ENCODE data around the gene CYP24A1. TPM values are rescaled to one million over a fixed set of nuclear protein-coding genes. Genes with fewer than 3 reads are reported as not detected.

Gene CYP24A1
- total RNA-seq (0.72 TPM), polyA plus RNA-seq (under 1 TPM in 3 of 4 donors, not detected in 1; 0.49 to 0.80 (median 0.60) TPM)

- Mint-ChIP-seq H3K4me1 (peaks cover 0 to 24% (median 6%) of the 10 kb centered on the region in 4 donors), H3K4me3 (peak within 1 kb of the TSS; percentile 22 to 78 (median 63)), H3K36me3 (no peaks in the 10 kb centered on the region), H3K27me3 (peaks cover 78% of the 10 kb centered on the region), H3K27ac (no peak within 1 kb of the TSS), H3K9me3 (peaks cover 0 to 5% (median 0%) of the 10 kb centered on the region in 7 donors)
- peaks cover 38% of the 10 kb centered on the region for H3K27me3 ChIP-seq (ENCODE audit: control insufficient read depth, insufficient read depth, low read length)
- no peaks in the 10 kb centered on the region for H3K36me3 ChIP-seq (ENCODE audit: control insufficient read depth, insufficient read depth, low read length)
- no peak for ATAC-seq (ENCODE audit: low read depth in 2 of 2)
- H3K4me1 ChIP-seq (ENCODE audit: control insufficient read depth, insufficient read depth, low read length, poor library complexity, severe bottlenecking), result peaks cover 11% of the 10 kb centered on the region
- no peak within 1 kb of the TSS for H3K4me3 ChIP-seq (ENCODE audit: low read depth, low read length)
- H3K27ac ChIP-seq (ENCODE audit: insufficient read depth, low read length, poor library complexity, severe bottlenecking), result no peak within 1 kb of the TSS
- DNase-seq, result no peak
- H3K9me3 ChIP-seq (ENCODE audit: control insufficient read depth in 2 of 2, low read length in 2 of 2), result no peaks in the 10 kb centered on the region
These were observed at the start of gene CYP24A1 for GRCh38 chr20:54173653-54174456. TSS of gene CYP24A1 (minus strand) at chr20:54173986. CDS start at chr20:54173579, 407 bp downstream.

DNA sequence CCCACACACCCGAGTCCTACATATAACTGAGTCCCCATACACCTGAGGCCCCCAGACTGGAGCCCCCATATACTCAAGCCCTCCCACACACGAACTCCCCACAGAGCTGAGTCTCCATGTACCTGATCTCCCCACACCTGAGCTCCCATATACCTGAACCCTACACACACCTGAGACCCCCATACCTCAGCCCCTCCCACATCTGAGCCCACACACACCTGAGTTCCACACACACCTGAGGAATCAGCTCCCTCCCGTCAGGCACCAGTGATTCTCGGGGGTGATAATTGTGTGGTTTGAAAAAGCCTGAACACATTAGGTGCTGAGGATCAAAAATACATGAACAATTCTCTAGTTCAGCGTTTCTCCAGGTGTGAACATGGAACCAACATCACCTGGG is 49.5 kb upstream of the CYP24A1 start:
- no peak for ATAC-seq (ENCODE audit: low read depth in 2 of 2)
- no peak for DNase-seq
- peaks cover 0 to 3% (median 1%) of the 10 kb centered on the region in 7 donors for H3K9me3 Mint-ChIP-seq
- H3K27me3 Mint-ChIP-seq, result no peaks in the 10 kb centered on the region
- no peak overlapping the region for H3K4me3 Mint-ChIP-seq
- no peak overlapping the region for H3K27ac ChIP-seq (ENCODE audit: insufficient read depth, low read length, poor library complexity, severe bottlenecking)
- H3K4me1 Mint-ChIP-seq, result peaks cover 4 to 22% (median 12%) of the 10 kb centered on the region in 4 donors
- H3K36me3 Mint-ChIP-seq, result no peaks in the 10 kb centered on the region
- peaks cover 4% of the 10 kb centered on the region for H3K36me3 ChIP-seq (ENCODE audit: control insufficient read depth, insufficient read depth, low read length)
- no peaks in the 10 kb centered on the region for H3K9me3 ChIP-seq (ENCODE audit: control insufficient read depth in 2 of 2, low read length in 2 of 2)
- H3K27ac Mint-ChIP-seq, result peak overlapping the region in 2 of 3 donors; percentile 70 to 86
- H3K4me3 ChIP-seq (ENCODE audit: low read depth, low read length), result no peak overlapping the region
- H3K27me3 ChIP-seq (ENCODE audit: control insufficient read depth, insufficient read depth, low read length), result no peaks in the 10 kb centered on the region
- H3K4me1 ChIP-seq (ENCODE audit: control insufficient read depth, insufficient read depth, low read length, poor library complexity, severe bottlenecking), result peaks cover 13% of the 10 kb centered on the region

- H3K36me3 ChIP-seq (ENCODE audit: control insufficient read depth, insufficient read depth, low read length), result peaks cover 10% of the 10 kb centered on the region
- H3K4me3 ChIP-seq (ENCODE audit: low read depth, low read length), result peak overlapping the region; percentile 28
These were observed 48.5 kb upstream of the CYP24A1 start for GRCh38 chr20:54221996-54222890.

GRCh38 chr20:54221353-54221752 is 47.6 kb upstream of the CYP24A1 start:
- peak overlapping the region; percentile 77 to 96 (median 95) for H3K27ac Mint-ChIP-seq
- peaks cover 13% of the 10 kb centered on the region for H3K4me1 ChIP-seq (ENCODE audit: control insufficient read depth, insufficient read depth, low read length, poor library complexity, severe bottlenecking)
- DNase-seq, result peak in 2 of 3 donors; percentile 47 to 74
- H3K36me3 ChIP-seq (ENCODE audit: control insufficient read depth, insufficient read depth, low read length), result peaks cover 16% of the 10 kb centered on the region
- no peaks in the 10 kb centered on the region for H3K9me3 ChIP-seq (ENCODE audit: control insufficient read depth in 2 of 2, low read length in 2 of 2)
- peaks cover 10% of the 10 kb centered on the region for H3K36me3 Mint-ChIP-seq
- H3K4me3 Mint-ChIP-seq, result peak overlapping the region in 2 of 4 donors; percentile 71 to 73
- peak; percentile 91 to 95 for ATAC-seq (ENCODE audit: low read depth in 2 of 2)
- peak overlapping the region; percentile 57 for H3K27ac ChIP-seq (ENCODE audit: insufficient read depth, low read length, poor library complexity, severe bottlenecking)
- H3K4me1 Mint-ChIP-seq, result peaks cover 4 to 25% (median 15%) of the 10 kb centered on the region in 4 donors
- H3K27me3 Mint-ChIP-seq, result no peaks in the 10 kb centered on the region
- peak overlapping the region; percentile 28 for H3K4me3 ChIP-seq (ENCODE audit: low read depth, low read length)
- H3K9me3 Mint-ChIP-seq, result peaks cover 0 to 1% (median 0%) of the 10 kb centered on the region in 7 donors
- H3K27me3 ChIP-seq (ENCODE audit: control insufficient read depth, insufficient read depth, low read length), result no peaks in the 10 kb centered on the region

More at GRCh38 chr20:54221996-54222890, 48.5 kb upstream of the CYP24A1 start:
- peaks cover 4 to 22% (median 14%) of the 10 kb centered on the region in 4 donors for H3K4me1 Mint-ChIP-seq
- Histone ChIP-seq H3K9me3 (ENCODE audit: control insufficient read depth in 2 of 2, low read length in 2 of 2) (no peaks in the 10 kb centered on the region), H3K27me3 (ENCODE audit: control insufficient read depth, insufficient read depth, low read length) (no peaks in the 10 kb centered on the region), H3K27ac (ENCODE audit: insufficient read depth, low read length, poor library complexity, severe bottlenecking) (peak overlapping the region; percentile 57), H3K4me1 (ENCODE audit: control insufficient read depth, insufficient read depth, low read length, poor library complexity, severe bottlenecking) (peaks cover 13% of the 10 kb centered on the region)
- no peaks in the 10 kb centered on the region for H3K27me3 Mint-ChIP-seq
- peaks cover 0 to 3% (median 0%) of the 10 kb centered on the region in 7 donors for H3K9me3 Mint-ChIP-seq
- ATAC-seq (ENCODE audit: low read depth in 2 of 2) (no peak), DNase-seq (no peak)
- H3K27ac Mint-ChIP-seq, result peak overlapping the region; percentile 80 to 96 (median 95)
- peak overlapping the region in 2 of 4 donors; percentile 71 to 73 for H3K4me3 Mint-ChIP-seq
- peaks cover 5% of the 10 kb centered on the region for H3K36me3 Mint-ChIP-seq

DNA sequence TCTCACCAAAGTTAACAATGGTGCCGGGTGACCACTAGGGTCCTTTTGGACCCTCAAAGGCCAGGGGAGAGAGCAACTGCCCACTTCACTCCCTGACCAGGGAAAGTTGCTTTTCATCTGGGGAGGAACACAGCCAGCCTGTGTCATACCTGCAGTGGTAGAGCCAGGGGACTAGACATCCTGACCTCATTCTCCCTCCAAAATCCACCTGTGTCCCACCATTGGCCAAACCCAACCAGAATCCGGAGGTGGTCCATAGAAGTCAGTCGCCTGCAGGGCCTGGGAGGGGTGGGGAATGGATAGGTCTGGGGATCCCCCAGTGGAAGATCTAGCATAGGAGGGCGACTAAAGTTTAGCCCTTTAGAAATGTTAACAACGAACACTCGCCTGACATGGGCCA is 46.9 kb upstream of the CYP24A1 start:
- Histone ChIP-seq H3K9me3 (ENCODE audit: control insufficient read depth in 2 of 2, low read length in 2 of 2) (no peaks in the 10 kb centered on the region), H3K4me1 (ENCODE audit: control insufficient read depth, insufficient read depth, low read length, poor library complexity, severe bottlenecking) (peaks cover 13% of the 10 kb centered on the region), H3K27ac (ENCODE audit: insufficient read depth, low read length, poor library complexity, severe bottlenecking) (no peak overlapping the region), H3K36me3 (ENCODE audit: control insufficient read depth, insufficient read depth, low read length) (peaks cover 22% of the 10 kb centered on the region), H3K4me3 (ENCODE audit: low read depth, low read length) (no peak overlapping the region), H3K27me3 (ENCODE audit: control insufficient read depth, insufficient read depth, low read length) (no peaks in the 10 kb centered on the region)
- H3K4me3 Mint-ChIP-seq, result no peak overlapping the region
- no peaks in the 10 kb centered on the region for H3K9me3 Mint-ChIP-seq
- H3K36me3 Mint-ChIP-seq, result peaks cover 13% of the 10 kb centered on the region
- DNase-seq (no peak), ATAC-seq (ENCODE audit: low read depth in 2 of 2) (no peak)
- H3K27ac Mint-ChIP-seq, result peak overlapping the region; percentile 52 to 95 (median 77)
- H3K27me3 Mint-ChIP-seq, result no peaks in the 10 kb centered on the region
- H3K4me1 Mint-ChIP-seq, result peaks cover 6 to 28% (median 18%) of the 10 kb centered on the region in 4 donors

- peak in 1 of 3 donors; percentile 12 for DNase-seq
- no peak for ATAC-seq (ENCODE audit: low read depth in 2 of 2)
- Histone ChIP-seq H3K36me3 (ENCODE audit: control insufficient read depth, insufficient read depth, low read length) (peaks cover 30% of the 10 kb centered on the region), H3K27ac (ENCODE audit: insufficient read depth, low read length, poor library complexity, severe bottlenecking) (no peak overlapping the region), H3K27me3 (ENCODE audit: control insufficient read depth, insufficient read depth, low read length) (no peaks in the 10 kb centered on the region), H3K9me3 (ENCODE audit: control insufficient read depth in 2 of 2, low read length in 2 of 2) (no peaks in the 10 kb centered on the region), H3K4me1 (ENCODE audit: control insufficient read depth, insufficient read depth, low read length, poor library complexity, severe bottlenecking) (peaks cover 13% of the 10 kb centered on the region), H3K4me3 (ENCODE audit: low read depth, low read length) (no peak overlapping the region)
- peaks cover 13 to 28% (median 20%) of the 10 kb centered on the region in 4 donors for H3K4me1 Mint-ChIP-seq
- H3K27me3 Mint-ChIP-seq, result no peaks in the 10 kb centered on the region
- H3K27ac Mint-ChIP-seq, result no peak overlapping the region
- no peaks in the 10 kb centered on the region for H3K9me3 Mint-ChIP-seq
- H3K4me3 Mint-ChIP-seq, result no peak overlapping the region
- H3K36me3 Mint-ChIP-seq, result peaks cover 14% of the 10 kb centered on the region
These were observed 46.1 kb upstream of the CYP24A1 start for GRCh38 chr20:54219751-54220426.

- Histone ChIP-seq H3K36me3 (ENCODE audit: control insufficient read depth, insufficient read depth, low read length) (peaks cover 36% of the 10 kb centered on the region), H3K27ac (ENCODE audit: insufficient read depth, low read length, poor library complexity, severe bottlenecking) (no peak overlapping the region), H3K27me3 (ENCODE audit: control insufficient read depth, insufficient read depth, low read length) (no peaks in the 10 kb centered on the region), H3K4me1 (ENCODE audit: control insufficient read depth, insufficient read depth, low read length, poor library complexity, severe bottlenecking) (peaks cover 13% of the 10 kb centered on the region), H3K4me3 (ENCODE audit: low read depth, low read length) (no peak overlapping the region), H3K9me3 (ENCODE audit: control insufficient read depth in 2 of 2, low read length in 2 of 2) (no peaks in the 10 kb centered on the region)
- H3K27ac Mint-ChIP-seq, result peak overlapping the region in 1 of 3 donors; percentile 22
- no peaks in the 10 kb centered on the region for H3K27me3 Mint-ChIP-seq
- H3K4me3 Mint-ChIP-seq, result no peak overlapping the region
- H3K36me3 Mint-ChIP-seq, result peaks cover 14% of the 10 kb centered on the region
- DNase-seq (no peak), ATAC-seq (ENCODE audit: low read depth in 2 of 2) (no peak)
- H3K9me3 Mint-ChIP-seq, result no peaks in the 10 kb centered on the region
- peaks cover 13 to 32% (median 21%) of the 10 kb centered on the region in 4 donors for H3K4me1 Mint-ChIP-seq
These were observed 44.7 kb upstream of the CYP24A1 start for GRCh38 chr20:54218470-54218869.

Measured in CD4-positive, CD25-positive, alpha-beta regulatory T cell (primary cell).